Measurements from ENCODE around the gene TMEM119.

Gene TMEM119

DNA sequence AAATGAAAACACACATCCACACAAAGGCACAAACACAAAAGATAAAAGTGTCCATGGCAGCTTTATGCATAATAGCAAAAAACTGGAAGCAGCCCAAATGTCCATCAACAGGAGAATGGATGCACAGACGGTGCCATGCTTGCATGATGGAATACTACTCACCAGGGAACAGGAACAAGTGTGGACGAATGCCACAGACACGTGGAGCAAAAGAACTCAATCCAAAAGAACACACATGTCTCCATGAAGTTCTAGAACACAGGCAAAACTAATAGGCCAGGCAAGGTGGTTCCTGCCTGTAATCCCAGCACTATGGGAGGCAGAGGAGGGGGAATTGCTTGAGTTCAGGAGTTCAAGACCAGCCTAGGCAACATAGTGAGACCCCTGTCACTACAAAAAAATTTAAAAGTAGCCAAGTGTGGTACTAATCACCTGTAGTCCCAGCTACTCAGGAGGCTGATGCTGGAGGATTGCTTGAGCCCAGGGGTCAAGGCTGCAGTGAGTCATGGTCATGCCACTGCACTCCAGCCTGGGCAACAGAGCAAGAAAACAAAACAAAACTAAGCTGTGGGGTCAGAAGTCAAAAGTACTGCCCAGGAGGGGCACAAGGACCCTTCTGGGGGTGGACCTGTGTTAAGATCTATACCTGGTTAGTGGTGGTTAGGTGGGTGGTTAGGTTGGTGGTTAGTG is 7.3 kb upstream of the TMEM119 start:
- H3K4me1 Mint-ChIP-seq, result peaks cover 13 to 14% of the 10 kb centered on the region in 2 donors
- no peaks in the 10 kb centered on the region for H3K36me3 Mint-ChIP-seq
- H3K9me3 Mint-ChIP-seq, result peaks cover 0 to 3% of the 10 kb centered on the region in 2 donors
- H3K27ac Mint-ChIP-seq, result peak overlapping the region; percentile 44
- peak overlapping the region in 1 of 2 donors; percentile 18 for H3K4me3 Mint-ChIP-seq
- peaks cover 8 to 27% of the 10 kb centered on the region in 2 donors for H3K27me3 Mint-ChIP-seq
- DNase-seq (no peak), ATAC-seq (replicated peaks) (peak; percentile 43 to 50)

DNA sequence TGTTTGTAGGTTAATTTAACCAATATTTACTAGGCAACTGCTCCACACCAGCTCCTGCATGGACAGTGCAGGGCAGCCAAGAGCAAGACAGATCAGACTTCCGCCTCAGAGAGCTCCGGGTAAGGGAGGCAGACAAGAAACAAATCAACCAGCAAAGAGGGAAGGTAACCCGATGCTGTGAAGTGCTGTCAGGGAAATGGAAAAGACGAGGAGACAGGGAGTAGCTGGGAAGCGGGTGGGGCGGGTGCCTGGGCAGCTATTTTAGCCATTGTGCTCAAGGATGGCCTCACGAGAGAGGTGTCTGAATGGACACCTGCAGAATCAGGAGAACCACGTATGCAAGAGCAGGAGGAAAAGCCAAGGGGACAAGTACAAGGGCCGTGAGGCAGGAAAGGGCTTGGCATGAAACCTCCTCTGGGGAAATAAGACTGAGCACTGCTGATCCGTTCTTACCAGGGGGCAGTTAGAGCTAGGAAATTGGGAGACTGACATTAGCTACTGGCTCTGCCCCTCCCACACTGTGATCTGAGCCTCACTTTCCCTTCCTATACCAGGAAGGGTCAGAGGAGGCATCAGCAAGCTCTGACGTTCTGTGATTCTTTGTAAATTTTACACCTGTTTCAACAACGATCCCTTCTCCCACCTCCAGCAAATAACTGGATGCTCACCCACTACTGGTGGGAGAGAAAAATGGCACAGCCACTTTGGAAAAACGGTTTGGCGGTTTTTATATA is 6.5 kb upstream of the TMEM119 start:
- Mint-ChIP-seq H3K4me3 (no peak overlapping the region), H3K4me1 (peaks cover 12 to 13% of the 10 kb centered on the region in 2 donors), H3K27me3 (peaks cover 8 to 27% of the 10 kb centered on the region in 2 donors), H3K9me3 (peaks cover 0 to 3% of the 10 kb centered on the region in 2 donors), H3K27ac (no peak overlapping the region), H3K36me3 (no peaks in the 10 kb centered on the region)
- ATAC-seq (replicated peaks) (no peak), DNase-seq (no peak)

DNA sequence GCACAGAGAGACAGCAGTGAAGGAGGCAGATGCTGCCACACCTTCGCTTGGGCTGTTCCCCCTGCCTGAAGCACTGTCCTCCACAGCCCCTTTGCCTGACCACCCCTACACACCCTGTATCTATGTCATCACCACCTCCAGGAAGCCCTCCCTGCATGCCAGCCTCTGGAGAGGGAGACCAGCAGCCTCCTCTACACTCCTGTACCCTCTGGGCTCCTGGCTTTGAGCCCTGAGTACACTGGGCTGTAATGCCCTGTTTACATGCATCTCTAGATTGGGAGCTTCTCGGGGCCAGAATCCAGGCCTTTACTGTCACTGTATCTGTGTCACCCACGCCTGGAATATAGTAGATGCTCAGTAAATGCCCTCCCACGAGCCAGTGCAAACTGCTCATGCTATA is 5.9 kb upstream of the TMEM119 start:
- H3K36me3 Mint-ChIP-seq, result no peaks in the 10 kb centered on the region
- H3K9me3 Mint-ChIP-seq, result peaks cover 0 to 3% of the 10 kb centered on the region in 2 donors
- DNase-seq (no peak), ATAC-seq (replicated peaks) (no peak)
- peaks cover 12 to 13% of the 10 kb centered on the region in 2 donors for H3K4me1 Mint-ChIP-seq
- peaks cover 8 to 25% of the 10 kb centered on the region in 2 donors for H3K27me3 Mint-ChIP-seq
- no peak overlapping the region for H3K4me3 Mint-ChIP-seq
- H3K27ac Mint-ChIP-seq, result no peak overlapping the region

DNA sequence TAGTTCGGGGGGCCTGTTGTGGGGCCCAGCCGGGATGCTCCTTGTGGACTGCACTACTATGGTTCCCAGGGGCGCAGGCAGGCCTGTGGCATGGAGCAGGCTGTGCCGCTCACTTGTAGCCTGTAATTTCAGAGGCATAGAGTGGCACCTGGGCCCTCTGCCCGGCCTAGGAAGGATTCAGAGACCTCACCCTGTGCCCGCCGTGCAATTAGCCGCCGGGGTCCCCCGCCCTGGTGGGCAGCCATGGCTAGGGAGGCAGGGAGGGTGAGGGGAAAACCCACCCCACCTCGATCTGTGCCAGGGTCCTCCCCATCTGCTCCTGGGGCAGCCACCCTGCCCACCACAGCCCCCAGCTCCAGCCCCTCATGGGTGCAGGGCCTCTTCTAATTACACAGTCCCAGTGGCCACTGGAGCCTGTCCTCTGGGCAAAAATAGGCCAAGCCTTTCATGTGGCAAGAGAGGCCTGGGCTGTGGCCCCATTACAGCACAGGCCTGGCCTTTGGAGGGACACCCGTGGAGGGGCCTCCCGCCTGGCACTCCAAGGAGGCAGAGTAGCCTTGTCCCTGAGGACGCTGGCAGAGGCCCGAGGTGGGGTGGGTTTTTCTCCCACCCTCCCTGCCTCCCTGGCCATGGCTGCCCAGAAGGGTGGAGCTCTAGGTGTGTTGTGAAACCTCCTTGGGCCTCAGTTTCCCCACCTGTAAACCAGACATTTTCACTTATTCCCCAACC is 5.3 kb upstream of the TMEM119 start:
- ATAC-seq (replicated peaks), result no peak

DNA sequence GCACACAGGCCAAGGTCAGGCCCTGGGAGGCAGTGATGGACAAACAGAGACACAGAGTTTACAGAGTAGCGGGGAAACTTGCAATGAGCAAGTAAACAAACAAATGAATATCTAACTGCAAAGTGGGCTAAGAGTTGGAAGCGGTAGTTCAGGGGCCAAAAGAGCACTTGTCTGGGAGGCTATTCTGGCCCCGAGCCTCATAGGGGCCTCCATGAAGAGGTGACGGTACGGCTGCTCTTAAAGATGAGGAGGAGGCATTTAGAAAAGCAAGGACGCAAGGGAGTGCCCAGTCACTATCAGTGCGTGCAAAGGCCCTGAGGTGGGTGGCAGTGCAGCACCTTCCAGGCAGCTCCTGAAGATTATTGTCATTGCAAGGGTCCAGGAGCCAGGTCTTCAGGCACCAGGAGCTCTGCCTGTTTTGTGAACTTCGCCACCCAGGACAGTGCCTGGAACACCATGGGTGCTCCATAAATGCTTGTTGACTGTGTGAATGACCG is 4.4 kb upstream of the TMEM119 start:
- Mint-ChIP-seq H3K4me3 (no peak overlapping the region), H3K9me3 (peaks cover 0 to 3% of the 10 kb centered on the region in 2 donors), H3K4me1 (peaks cover 12 to 22% of the 10 kb centered on the region in 2 donors), H3K27me3 (peaks cover 11 to 13% of the 10 kb centered on the region in 2 donors), H3K36me3 (no peaks in the 10 kb centered on the region), H3K27ac (no peak overlapping the region)
- ATAC-seq (replicated peaks) (no peak), DNase-seq (no peak)

More for the DNA sequence above, 5.3 kb upstream of the TMEM119 start:
- Mint-ChIP-seq H3K9me3 (peaks cover 0 to 3% of the 10 kb centered on the region in 2 donors), H3K4me3 (no peak overlapping the region), H3K36me3 (no peaks in the 10 kb centered on the region), H3K4me1 (peaks cover 12 to 14% of the 10 kb centered on the region in 2 donors), H3K27me3 (peaks cover 8 to 20% of the 10 kb centered on the region in 2 donors), H3K27ac (no peak overlapping the region)
- DNase-seq, result no peak

DNA sequence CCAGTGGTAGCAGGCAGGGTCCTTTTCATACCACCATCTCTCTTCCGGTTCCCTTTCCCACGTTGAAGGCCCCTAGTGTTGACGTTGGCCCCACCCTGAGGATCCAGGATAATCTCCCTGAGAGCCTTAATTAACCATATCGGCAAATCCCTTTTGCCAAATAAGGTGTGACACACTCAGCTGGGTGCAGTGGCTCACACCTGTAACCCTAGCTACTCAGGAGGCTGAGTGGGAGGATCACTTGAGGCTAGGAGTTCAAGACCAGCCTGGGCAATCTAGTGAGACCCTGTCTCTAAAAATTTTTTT is 2.8 kb upstream of the TMEM119 start:
- Mint-ChIP-seq H3K4me1 (peaks cover 8 to 17% of the 10 kb centered on the region in 2 donors), H3K4me3 (no peak overlapping the region), H3K36me3 (no peaks in the 10 kb centered on the region), H3K27me3 (peaks cover 8 to 10% of the 10 kb centered on the region in 2 donors), H3K27ac (no peak overlapping the region), H3K9me3 (peaks cover 0 to 3% of the 10 kb centered on the region in 2 donors)
- DNase-seq (no peak), ATAC-seq (replicated peaks) (no peak)

DNA sequence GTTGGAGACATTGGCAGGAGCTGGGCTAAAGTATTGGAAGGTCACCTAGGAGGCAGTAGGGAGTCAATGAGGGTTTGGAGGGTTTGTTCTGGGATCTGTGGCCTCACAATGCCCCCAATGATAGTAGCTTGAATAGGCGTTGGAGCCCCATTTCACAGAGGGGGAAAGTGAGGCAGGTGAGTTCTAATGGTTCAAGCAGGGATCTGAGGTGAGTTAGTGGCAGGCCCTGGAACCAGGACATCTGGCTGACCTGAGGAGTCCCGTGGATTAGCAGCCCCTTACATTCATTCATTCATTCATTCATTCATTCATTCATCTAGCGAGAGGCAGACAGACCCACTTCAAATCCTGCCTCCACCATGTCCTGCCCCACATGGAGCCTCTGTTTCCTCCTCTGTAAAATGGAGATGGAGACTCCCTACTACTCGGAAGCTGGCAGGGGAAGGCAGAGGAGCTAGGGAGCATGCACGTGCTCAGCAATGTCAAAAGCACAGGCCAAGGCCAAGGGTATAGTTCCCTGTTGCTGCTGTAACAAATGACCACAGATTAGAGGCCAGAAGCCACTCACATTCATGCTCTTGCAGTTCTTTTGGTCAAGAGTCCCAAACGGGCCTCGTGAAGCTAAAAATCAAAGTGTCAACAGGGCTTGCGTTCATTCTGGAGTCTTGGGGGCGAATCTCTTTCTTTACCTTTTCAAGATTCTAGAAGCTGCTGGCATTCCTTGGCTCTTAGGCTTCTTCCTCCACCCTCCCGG is 2.2 kb upstream of the TMEM119 start:
- H3K36me3 Mint-ChIP-seq, result no peaks in the 10 kb centered on the region
- no peak overlapping the region for H3K4me3 Mint-ChIP-seq
- peaks cover 3 to 5% of the 10 kb centered on the region in 2 donors for H3K27me3 Mint-ChIP-seq
- no peak overlapping the region for H3K27ac Mint-ChIP-seq
- DNase-seq, result no peak
- H3K4me1 Mint-ChIP-seq, result peaks cover 4 to 12% of the 10 kb centered on the region in 2 donors
- no peak for ATAC-seq (replicated peaks)
- H3K9me3 Mint-ChIP-seq, result no peaks in the 10 kb centered on the region

DNA sequence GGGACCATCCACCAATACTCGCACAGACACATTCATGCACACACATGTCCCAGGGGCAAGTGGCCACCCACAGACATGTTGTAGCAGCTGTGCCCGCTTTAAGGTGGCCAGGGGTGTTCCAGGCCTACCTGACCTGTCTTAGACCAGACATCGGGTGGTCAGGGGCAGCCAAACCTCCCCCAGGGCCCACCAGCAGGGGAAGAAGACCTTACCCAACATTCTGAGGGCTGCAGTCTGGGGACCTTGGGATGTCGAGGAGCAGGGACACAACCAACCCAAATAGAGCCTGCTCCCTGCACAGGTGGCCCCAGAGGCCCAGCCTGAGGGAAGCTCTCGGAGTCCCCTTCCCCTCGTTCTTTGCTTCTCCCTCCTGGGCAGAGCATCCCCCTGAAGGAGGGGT is 1.7 kb upstream of the TMEM119 start:
- H3K27ac Mint-ChIP-seq, result no peak overlapping the region
- H3K4me3 Mint-ChIP-seq, result no peak overlapping the region
- DNase-seq (no peak), ATAC-seq (replicated peaks) (no peak)
- H3K4me1 Mint-ChIP-seq, result peaks cover 4 to 9% of the 10 kb centered on the region in 2 donors
- H3K9me3 Mint-ChIP-seq, result no peaks in the 10 kb centered on the region
- H3K36me3 Mint-ChIP-seq, result no peaks in the 10 kb centered on the region
- peaks cover 0 to 3% of the 10 kb centered on the region in 2 donors for H3K27me3 Mint-ChIP-seq

DNA sequence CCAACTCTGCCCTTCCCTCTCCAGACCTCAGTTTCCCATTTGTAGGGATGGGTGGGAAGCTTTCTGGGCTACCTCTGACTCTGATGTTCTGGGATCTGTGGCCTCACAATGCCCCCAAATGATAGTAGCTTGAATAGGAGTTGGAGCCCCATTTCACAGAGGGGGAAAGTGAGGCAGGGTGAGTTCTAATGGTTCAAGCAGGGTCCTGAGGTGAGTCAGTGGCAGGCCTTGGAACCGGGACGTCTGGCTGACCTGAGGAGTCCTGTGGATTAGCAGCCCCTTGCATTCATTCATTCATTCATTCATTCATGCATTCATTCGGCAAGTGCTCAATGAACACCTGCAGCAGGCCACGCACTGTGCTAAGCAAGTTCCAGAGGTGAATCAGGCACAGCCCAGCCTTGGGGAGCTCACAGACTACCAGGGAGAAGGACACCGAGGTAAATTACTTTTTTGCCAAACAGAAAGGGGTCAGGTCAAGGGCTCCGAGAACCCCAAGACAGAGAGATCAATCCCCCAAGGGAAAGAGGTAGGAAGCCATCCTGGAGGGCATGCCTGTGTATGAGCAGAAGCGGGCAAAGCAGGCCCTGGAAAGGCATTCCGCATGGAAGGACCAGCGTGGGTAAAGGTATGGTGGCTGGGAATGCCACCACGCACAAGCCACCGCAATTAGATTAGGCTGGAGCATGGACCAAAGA is 818 bp upstream of the TMEM119 start:
- no peak for ATAC-seq (replicated peaks)
- H3K27ac Mint-ChIP-seq, result no peak overlapping the region

DNA sequence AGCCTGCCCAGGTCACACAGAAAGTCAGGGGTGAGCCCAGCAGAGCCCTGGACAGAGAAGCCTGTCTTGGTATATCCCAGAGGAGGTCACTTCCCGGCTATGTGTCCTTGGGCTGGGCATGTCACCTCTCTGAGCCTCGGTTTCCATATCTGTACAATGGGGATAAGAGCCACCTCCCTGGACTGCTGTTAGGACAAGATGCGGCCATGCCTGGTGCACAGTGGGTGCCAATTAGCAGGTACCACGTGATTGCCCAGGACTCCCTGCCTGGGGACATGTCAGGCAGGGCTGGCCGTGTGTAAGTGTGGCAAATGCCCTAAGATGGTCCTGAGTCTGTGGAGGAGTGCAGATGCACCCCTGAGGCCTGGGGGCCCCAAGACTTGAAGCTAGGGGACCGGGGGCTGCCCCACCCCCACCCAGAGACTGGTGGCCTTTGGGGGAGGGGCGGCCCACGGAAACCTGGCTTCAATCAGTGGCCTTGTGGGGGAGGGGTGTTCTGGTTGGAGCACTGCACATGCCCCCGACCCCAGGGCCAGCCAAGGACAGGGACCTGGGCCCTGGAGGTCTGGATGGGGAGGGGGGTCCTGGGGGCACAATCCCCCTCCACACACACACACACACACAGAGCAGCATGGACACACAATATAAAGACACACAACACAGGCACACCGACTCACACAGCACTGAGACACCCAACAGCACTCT is 878 bp downstream of the TMEM119 start:
- Mint-ChIP-seq H3K27ac (no peak overlapping the region), H3K36me3 (no peaks in the 10 kb centered on the region), H3K9me3 (no peaks in the 10 kb centered on the region), H3K27me3 (peaks cover 0 to 3% of the 10 kb centered on the region in 2 donors), H3K4me1 (peaks cover 4 to 9% of the 10 kb centered on the region in 2 donors), H3K4me3 (no peak overlapping the region)
- DNase-seq, result no peak
- no peak for ATAC-seq (replicated peaks)

More for the DNA sequence above, 818 bp upstream of the TMEM119 start:
- Mint-ChIP-seq H3K27me3 (peaks cover 0 to 3% of the 10 kb centered on the region in 2 donors), H3K9me3 (no peaks in the 10 kb centered on the region), H3K4me3 (no peak overlapping the region), H3K4me1 (peaks cover 4 to 9% of the 10 kb centered on the region in 2 donors), H3K36me3 (no peaks in the 10 kb centered on the region)
- no peak for DNase-seq

DNA sequence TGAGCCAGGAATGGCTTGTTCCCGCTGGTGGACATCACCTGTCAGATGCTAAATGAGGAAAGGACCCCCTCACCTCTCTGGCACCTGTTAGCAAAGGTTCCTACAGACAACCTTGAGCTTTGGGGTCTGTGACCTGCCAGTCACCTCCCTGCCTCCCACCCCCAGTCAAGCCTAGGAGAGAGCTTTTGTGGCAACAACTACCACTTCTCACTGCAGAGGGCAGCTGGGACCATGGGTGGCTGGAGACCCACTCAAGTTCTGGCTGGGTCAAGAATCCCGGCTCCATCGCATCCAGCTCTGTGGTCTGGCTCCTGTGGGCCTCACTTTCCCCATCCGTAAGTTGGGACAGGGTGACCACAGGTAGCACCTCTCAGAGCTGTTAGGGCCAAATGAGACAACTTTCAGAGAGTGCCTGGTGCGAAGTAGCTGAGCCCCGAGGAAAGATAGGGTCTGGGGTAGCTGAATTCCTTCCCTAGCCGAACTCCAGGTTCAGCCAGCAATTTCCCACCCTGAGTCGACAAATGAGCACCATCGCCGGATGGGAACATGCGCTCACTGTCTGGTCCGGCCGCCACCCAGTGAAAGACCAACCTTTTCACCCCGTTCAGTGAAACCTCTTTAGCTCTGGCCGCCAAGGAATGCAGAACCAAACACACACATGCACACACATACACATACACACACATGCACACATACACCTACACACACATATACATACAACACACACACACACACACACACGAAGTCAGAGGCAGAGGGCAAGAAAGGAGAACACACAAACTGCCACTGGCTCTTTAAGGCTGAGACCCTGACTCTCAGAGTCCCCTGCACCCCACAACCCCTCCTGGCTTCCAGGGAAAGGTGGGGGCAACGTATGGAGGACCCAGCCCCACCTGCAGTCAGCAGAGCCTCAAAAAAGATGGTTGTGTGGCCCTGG is 1.9 kb downstream of the TMEM119 start:
- no peak overlapping the region for H3K27ac Mint-ChIP-seq
- no peak for ATAC-seq (replicated peaks)
- H3K27me3 Mint-ChIP-seq, result peaks cover 0 to 3% of the 10 kb centered on the region in 2 donors
- H3K36me3 Mint-ChIP-seq, result no peaks in the 10 kb centered on the region
- H3K9me3 Mint-ChIP-seq, result no peaks in the 10 kb centered on the region
- no peak overlapping the region for H3K4me3 Mint-ChIP-seq
- peaks cover 2 to 9% of the 10 kb centered on the region in 2 donors for H3K4me1 Mint-ChIP-seq
- no peak for DNase-seq
